WTC11 (cell line): ENCODE results near the gene CNTNAP2. TPM values are rescaled to one million over a fixed set of nuclear protein-coding genes. Genes with fewer than 3 reads are reported as not detected.

Experiments used
- ATAC-seq: fragments of 200-7000 bp; cut with Tn5 transposase; 2 replicates; pipeline ENCODE4 v1.10.0; 2021; ENCODE audit warnings: mild to moderate bottlenecking, moderate library complexity
- CTCF ChIA-PET: fragments of 300-600 bp; sonication (Branson Sonifier 250); formaldehyde crosslinking; loops from one replicate; lab custom pipeline; 2021; ENCODE audit warnings: antibody characterized with exemption; lab: Charles Lee
- POLR2A ChIA-PET: fragments of 350-600 bp; sonication (Branson Sonifier 250); formaldehyde crosslinking; loops from one replicate; lab custom pipeline; 2021; ENCODE audit warnings: antibody characterized with exemption; lab: Charles Lee
- DNase-seq: peaks from one replicate; pipeline ENCODE4 v3.0.0; 2021; ENCODE audit warnings: low spot score
- H3K27ac Mint-ChIP-seq: 2 replicates; pipeline ENCODE4 v1.8.0; 2021; ENCODE audit warnings: mixed read lengths
- H3K27me3 Mint-ChIP-seq: 2 replicates; pipeline ENCODE4 v1.8.0; 2021; ENCODE audit warnings: low read depth, mild to moderate bottlenecking, moderate library complexity, mixed read lengths
- H3K36me3 Mint-ChIP-seq: 2 replicates; pipeline ENCODE4 v1.8.0; 2021; ENCODE audit warnings: mixed read lengths
- H3K4me1 Mint-ChIP-seq: 2 replicates; pipeline ENCODE4 v1.8.0; 2022; ENCODE audit warnings: mixed read lengths
- H3K4me3 Mint-ChIP-seq: 2 replicates; pipeline ENCODE4 v1.8.0; 2021; ENCODE audit warnings: mild to moderate bottlenecking, moderate library complexity, mixed read lengths
- H3K9me3 Mint-ChIP-seq: 2 replicates; pipeline ENCODE4 v1.8.0; 2021; ENCODE audit warnings: mixed read lengths
- ATF1 ChIP-seq: sonication (generic); formaldehyde crosslinking; IDR thresholded peaks from 2 replicates; pipeline ENCODE4 v1.8.1; 2023; ENCODE audit warnings: mild to moderate bottlenecking, moderate library complexity, missing genetic modification reagents
- ATF2 ChIP-seq: sonication (generic); formaldehyde crosslinking; IDR thresholded peaks from 2 replicates; pipeline ENCODE4 v1.8.1; 2022; ENCODE audit warnings: low read depth, missing genetic modification reagents, borderline replicate concordance
- CTCF ChIP-seq: fragments of 200-600 bp; IDR thresholded peaks from 2 replicates; pipeline ENCODE4 v1.8.0; 2022; ENCODE audit warnings: antibody characterized with exemption
- ESRRA ChIP-seq: sonication (generic); formaldehyde crosslinking; IDR thresholded peaks from 2 replicates; pipeline ENCODE4 v1.8.1; 2022; ENCODE audit warnings: mild to moderate bottlenecking, missing genetic modification reagents, borderline replicate concordance
- FOXP1 ChIP-seq: sonication (generic); formaldehyde crosslinking; IDR thresholded peaks from 2 replicates; pipeline ENCODE4 v1.8.0; 2022; ENCODE audit warnings: missing genetic modification reagents, mild to moderate bottlenecking, moderate library complexity, borderline replicate concordance
- GTF2I ChIP-seq: fragments of 250-450 bp; sonication (Bioruptor Pico); conservative IDR thresholded peaks from 2 replicates; pipeline ENCODE4 v1.4.0; 2021; ENCODE audit warnings: mild to moderate bottlenecking
- JAZF1 ChIP-seq: fragments of 250-450 bp; sonication (Bioruptor Pico); IDR thresholded peaks from 2 replicates; pipeline ENCODE4 v1.9.0; 2021; ENCODE audit warnings: moderate library complexity, mild to moderate bottlenecking, inconsistent platforms
- KAT7 ChIP-seq: sonication (generic); formaldehyde crosslinking; IDR thresholded peaks from 2 replicates; pipeline ENCODE4 v1.8.1; 2023; ENCODE audit warnings: missing genetic modification reagents, mild to moderate bottlenecking, borderline replicate concordance
- NFYB ChIP-seq: sonication (generic); formaldehyde crosslinking; conservative IDR thresholded peaks from 2 replicates; pipeline ENCODE4 v1.8.0; 2022; ENCODE audit warnings: low read depth, missing genetic modification reagents
- NR3C1 ChIP-seq: sonication (generic); formaldehyde crosslinking; conservative IDR thresholded peaks from 2 replicates; pipeline ENCODE4 v1.8.1; 2023; ENCODE audit warnings: low read depth, mild to moderate bottlenecking, missing genetic modification reagents
- PRRX2 ChIP-seq: fragments of 250-450 bp; sonication (Bioruptor Pico); IDR thresholded peaks from 2 replicates; pipeline ENCODE4 v1.8.0; 2021; ENCODE audit warnings: mild to moderate bottlenecking
- SMAD3 ChIP-seq: sonication (generic); formaldehyde crosslinking; IDR thresholded peaks from 2 replicates; pipeline ENCODE4 v1.8.0; 2022; ENCODE audit warnings: missing genetic modification reagents, mild to moderate bottlenecking, borderline replicate concordance
- SP1 ChIP-seq: sonication (generic); formaldehyde crosslinking; conservative IDR thresholded peaks from 2 replicates; pipeline ENCODE4 v1.8.1; 2022; ENCODE audit warnings: missing genetic modification reagents
- total RNA-seq: library from RNA; stranded (reverse); gene quantifications from 3 replicates; pipeline ENCODE4 v1.2.3, GENCODE V29; 2021
- TF ChIP-seq, protein P1 (sequence below): sonication (generic); formaldehyde crosslinking; IDR thresholded peaks from 2 replicates; pipeline ENCODE4 v1.8.1; 2023; ENCODE audit warnings: mild to moderate bottlenecking, moderate library complexity, missing genetic modification reagents
- TF ChIP-seq, protein P2 (sequence below): fragments of 250-450 bp; sonication (Bioruptor Pico); IDR thresholded peaks from 2 replicates; pipeline ENCODE4 v2.1.2; 2022; ENCODE audit warnings: mild to moderate bottlenecking, moderate library complexity
- TF ChIP-seq, protein P3 (sequence below): sonication (generic); formaldehyde crosslinking; IDR thresholded peaks from 2 replicates; pipeline ENCODE4 v1.8.0; 2022; ENCODE audit warnings: mild to moderate bottlenecking, missing genetic modification reagents
- TF ChIP-seq, protein P4 (sequence below): sonication (generic); formaldehyde crosslinking; IDR thresholded peaks from 2 replicates; pipeline ENCODE4 v1.8.1; 2023; ENCODE audit warnings: mild to moderate bottlenecking, missing genetic modification reagents

The CNTNAP2 gene
- total RNA-seq, 1 experiment from 2014 or later, result 63.8 TPM

DNA sequence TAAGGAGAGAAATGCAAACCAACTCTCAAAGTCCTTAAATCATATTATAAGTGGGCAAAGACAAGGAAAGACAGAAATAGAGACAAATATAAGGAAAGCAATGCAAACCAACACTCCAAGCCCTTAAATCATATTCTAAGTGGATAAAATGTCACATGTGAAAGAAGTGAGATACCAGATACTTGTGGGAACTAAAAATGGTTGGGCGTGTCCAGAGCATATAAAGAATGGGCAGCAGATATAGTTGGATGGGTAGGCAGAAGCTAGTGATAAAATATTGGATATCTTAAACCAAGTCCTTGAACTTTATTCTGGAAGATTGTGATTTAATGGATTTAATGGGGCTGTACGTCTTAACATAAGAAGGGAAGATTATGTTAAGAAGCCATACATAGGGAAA, 1408.7 kb downstream of the CNTNAP2 start (continued):
- TF ChIP-seq, protein P1, sequence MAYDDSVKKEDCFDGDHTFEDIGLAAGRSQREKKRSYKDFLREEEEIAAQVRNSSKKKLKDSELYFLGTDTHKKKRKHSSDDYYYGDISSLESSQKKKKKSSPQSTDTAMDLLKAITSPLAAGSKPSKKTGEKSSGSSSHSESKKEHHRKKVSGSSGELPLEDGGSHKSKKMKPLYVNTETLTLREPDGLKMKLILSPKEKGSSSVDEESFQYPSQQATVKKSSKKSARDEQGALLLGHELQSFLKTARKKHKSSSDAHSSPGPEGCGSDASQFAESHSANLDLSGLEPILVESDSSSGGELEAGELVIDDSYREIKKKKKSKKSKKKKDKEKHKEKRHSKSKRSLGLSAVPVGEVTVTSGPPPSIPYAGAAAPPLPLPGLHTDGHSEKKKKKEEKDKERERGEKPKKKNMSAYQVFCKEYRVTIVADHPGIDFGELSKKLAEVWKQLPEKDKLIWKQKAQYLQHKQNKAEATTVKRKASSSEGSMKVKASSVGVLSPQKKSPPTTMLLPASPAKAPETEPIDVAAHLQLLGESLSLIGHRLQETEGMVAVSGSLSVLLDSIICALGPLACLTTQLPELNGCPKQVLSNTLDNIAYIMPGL (CRISPR knock-in tag), result no peak
- TF ChIP-seq SMAD3 (CRISPR knock-in tag) (no peak), GTF2I (no peak)
- TF ChIP-seq, protein P2, sequence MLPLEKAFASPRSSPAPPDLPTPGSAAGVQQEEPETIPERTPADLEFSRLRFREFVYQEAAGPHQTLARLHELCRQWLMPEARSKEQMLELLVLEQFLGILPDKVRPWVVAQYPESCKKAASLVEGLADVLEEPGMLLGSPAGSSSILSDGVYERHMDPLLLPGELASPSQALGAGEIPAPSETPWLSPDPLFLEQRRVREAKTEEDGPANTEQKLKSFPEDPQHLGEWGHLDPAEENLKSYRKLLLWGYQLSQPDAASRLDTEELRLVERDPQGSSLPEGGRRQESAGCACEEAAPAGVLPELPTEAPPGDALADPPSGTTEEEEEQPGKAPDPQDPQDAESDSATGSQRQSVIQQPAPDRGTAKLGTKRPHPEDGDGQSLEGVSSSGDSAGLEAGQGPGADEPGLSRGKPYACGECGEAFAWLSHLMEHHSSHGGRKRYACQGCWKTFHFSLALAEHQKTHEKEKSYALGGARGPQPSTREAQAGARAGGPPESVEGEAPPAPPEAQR (CRISPR knock-in tag), result no peak

DNA sequence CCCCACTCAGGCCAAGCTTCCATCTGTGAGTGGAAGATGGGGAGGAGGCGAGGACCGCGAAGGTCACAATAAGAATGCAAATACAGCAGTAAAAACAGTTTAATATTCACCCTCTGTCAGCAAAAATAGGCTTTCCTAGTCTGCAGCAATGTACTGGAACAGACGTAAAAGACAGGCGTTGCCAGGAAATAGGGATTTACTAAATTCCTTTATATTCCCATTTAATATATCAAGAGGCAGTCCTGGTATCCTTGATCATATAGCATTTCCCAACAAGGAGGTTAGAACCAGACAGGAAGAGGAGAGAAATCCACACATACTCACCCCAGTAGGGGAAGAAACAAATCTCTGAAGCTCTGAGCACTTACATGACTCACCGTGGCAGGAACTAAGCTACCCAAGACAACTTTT, 1419.1 kb downstream of the CNTNAP2 start:
- no peaks in the 10 kb centered on the region for H3K27me3 Mint-ChIP-seq
- ATAC-seq (no peak), DNase-seq (no peak)
- no peak overlapping the region for H3K4me3 Mint-ChIP-seq
- CTCF ChIA-PET, result no interaction called here
- no peak overlapping the region for H3K27ac Mint-ChIP-seq
- TF ChIP-seq FOXP1 (CRISPR knock-in tag) (no peak), NR3C1 (CRISPR knock-in tag) (no peak), NFYB (CRISPR knock-in tag) (no peak), SP1 (CRISPR knock-in tag) (no peak), KAT7 (no peak)
- 0 out of 2 replicates have a peak, but pooled peaks cover 2% of the 10 kb centered on the region for H3K4me1 Mint-ChIP-seq
- no peaks in the 10 kb centered on the region for H3K36me3 Mint-ChIP-seq
- POLR2A ChIA-PET, result no interaction called here
- peaks cover 28% of the 10 kb centered on the region for H3K9me3 Mint-ChIP-seq

DNA sequence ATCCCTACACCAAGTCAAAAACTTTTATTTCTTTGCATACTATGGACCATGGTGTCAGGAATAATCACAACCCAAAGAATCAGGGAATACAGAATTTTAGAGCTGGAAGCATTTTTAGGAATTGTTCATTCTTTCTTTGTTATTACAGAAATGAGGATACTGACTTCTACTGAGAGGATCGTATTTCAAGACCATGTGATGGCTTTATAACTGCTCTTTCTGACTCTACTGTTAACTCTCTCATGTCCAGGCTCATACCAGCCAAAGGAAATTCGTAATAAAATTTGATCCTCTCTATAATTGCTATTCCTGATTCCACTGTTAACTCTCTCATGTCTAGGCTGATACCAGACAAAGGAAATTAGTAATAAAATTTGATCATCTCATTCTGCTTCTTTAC, 1423.1 kb downstream of the CNTNAP2 start:
- Mint-ChIP-seq H3K4me3 (no peak overlapping the region), H3K36me3 (peaks cover 28% of the 10 kb centered on the region), H3K9me3 (peaks cover 56% of the 10 kb centered on the region), H3K4me1 (0 out of 2 replicates have a peak, but pooled peaks cover 2% of the 10 kb centered on the region), H3K27me3 (no peaks in the 10 kb centered on the region), H3K27ac (no peak overlapping the region)
- no peak for ATAC-seq
- DNase-seq, result no peak
- ChIA-PET CTCF (no interaction called here), POLR2A (no interaction called here)
- TF ChIP-seq GTF2I (no peak), CTCF (no peak), ATF2 (CRISPR knock-in tag) (no peak), SMAD3 (CRISPR knock-in tag) (no peak), ATF1 (no peak), ESRRA (no peak), PRRX2 (CRISPR knock-in tag) (no peak), JAZF1 (CRISPR knock-in tag) (no peak), SP1 (CRISPR knock-in tag) (no peak)
- TF ChIP-seq, protein P3, sequence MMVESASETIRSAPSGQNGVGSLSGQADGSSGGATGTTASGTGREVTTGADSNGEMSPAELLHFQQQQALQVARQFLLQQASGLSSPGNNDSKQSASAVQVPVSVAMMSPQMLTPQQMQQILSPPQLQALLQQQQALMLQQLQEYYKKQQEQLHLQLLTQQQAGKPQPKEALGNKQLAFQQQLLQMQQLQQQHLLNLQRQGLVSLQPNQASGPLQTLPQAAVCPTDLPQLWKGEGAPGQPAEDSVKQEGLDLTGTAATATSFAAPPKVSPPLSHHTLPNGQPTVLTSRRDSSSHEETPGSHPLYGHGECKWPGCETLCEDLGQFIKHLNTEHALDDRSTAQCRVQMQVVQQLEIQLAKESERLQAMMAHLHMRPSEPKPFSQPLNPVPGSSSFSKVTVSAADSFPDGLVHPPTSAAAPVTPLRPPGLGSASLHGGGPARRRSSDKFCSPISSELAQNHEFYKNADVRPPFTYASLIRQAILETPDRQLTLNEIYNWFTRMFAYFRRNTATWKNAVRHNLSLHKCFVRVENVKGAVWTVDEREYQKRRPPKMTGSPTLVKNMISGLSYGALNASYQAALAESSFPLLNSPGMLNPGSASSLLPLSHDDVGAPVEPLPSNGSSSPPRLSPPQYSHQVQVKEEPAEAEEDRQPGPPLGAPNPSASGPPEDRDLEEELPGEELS (CRISPR knock-in tag), result no peak
- TF ChIP-seq, protein P2 (CRISPR knock-in tag), result no peak
- TF ChIP-seq, protein P4, sequence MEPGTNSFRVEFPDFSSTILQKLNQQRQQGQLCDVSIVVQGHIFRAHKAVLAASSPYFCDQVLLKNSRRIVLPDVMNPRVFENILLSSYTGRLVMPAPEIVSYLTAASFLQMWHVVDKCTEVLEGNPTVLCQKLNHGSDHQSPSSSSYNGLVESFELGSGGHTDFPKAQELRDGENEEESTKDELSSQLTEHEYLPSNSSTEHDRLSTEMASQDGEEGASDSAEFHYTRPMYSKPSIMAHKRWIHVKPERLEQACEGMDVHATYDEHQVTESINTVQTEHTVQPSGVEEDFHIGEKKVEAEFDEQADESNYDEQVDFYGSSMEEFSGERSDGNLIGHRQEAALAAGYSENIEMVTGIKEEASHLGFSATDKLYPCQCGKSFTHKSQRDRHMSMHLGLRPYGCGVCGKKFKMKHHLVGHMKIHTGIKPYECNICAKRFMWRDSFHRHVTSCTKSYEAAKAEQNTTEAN (CRISPR knock-in tag), result no peak
- TF ChIP-seq, protein P1 (CRISPR knock-in tag), result no peak
